ENCODE measurements around the gene LMOD1. TPM values are rescaled to one million over a fixed set of nuclear protein-coding genes. Genes with fewer than 3 reads are reported as not detected.

LMOD1 gene
- total and polyA plus RNA-seq, 2 of the 8 experiments (the other 6 are each of a cell fraction or from before 2014, with no cell fraction given), result 0.77 to 1.4 TPM

GRCh38 chr1:201918343-201918742 is 28.0 kb downstream of the LMOD1 start (continued):
- TF ChIP-seq KDM5A (IDR thresholded peaks at IDR 0.05; ENCODE audit: low read length), result no peak
- no peak for TF ChIP-seq JUN (IDR thresholded peaks at IDR 0.05; ENCODE audit: low read depth, low read length)
